Measurements from ENCODE around the gene UBAC1.

The UBAC1 gene

GRCh38 chr9:135994501-135995192 lies 33.5 kb upstream of the UBAC1 start:
- in situ Hi-C loops (cut with MboI; ENCODE audit: low sequenced_read_pairs): no loop called here

GRCh38 chr9:135993765-135994500 lies 32.8 kb upstream of the UBAC1 start:
- in situ Hi-C loops (cut with MboI; ENCODE audit: low sequenced_read_pairs): no loop called here

GRCh38 chr9:135993409-135993742 lies 32.2 kb upstream of the UBAC1 start:
- in situ Hi-C loops (cut with MboI; ENCODE audit: low sequenced_read_pairs): no loop called here

GRCh38 chr9:135992486-135993408 lies 31.6 kb upstream of the UBAC1 start:
- in situ Hi-C loops (cut with MboI; ENCODE audit: low sequenced_read_pairs): no loop called here

- in situ Hi-C loops (cut with MboI; ENCODE audit: low sequenced_read_pairs): no loop called here
Observed at GRCh38 chr9:135991771-135992170, 30.6 kb upstream of the UBAC1 start.

GRCh38 chr9:135990468-135991429 lies 29.6 kb upstream of the UBAC1 start:
- in situ Hi-C loops (cut with MboI; ENCODE audit: low sequenced_read_pairs): no loop called here

- in situ Hi-C loops (cut with MboI; ENCODE audit: low sequenced_read_pairs): no loop called here
Observed at GRCh38 chr9:135989722-135990467, 28.7 kb upstream of the UBAC1 start.

- in situ Hi-C loops (cut with MboI; ENCODE audit: low sequenced_read_pairs): no loop called here
Observed at GRCh38 chr9:135989157-135989556, 28.0 kb upstream of the UBAC1 start.

GRCh38 chr9:135988493-135988892 lies 27.3 kb upstream of the UBAC1 start:
- in situ Hi-C loops (cut with MboI; ENCODE audit: low sequenced_read_pairs): no loop called here

- in situ Hi-C loops (cut with MboI; ENCODE audit: low sequenced_read_pairs): no loop called here
Observed at GRCh38 chr9:135987838-135988404, 26.7 kb upstream of the UBAC1 start.

GRCh38 chr9:135986605-135987004 lies 25.4 kb upstream of the UBAC1 start:
- in situ Hi-C loops (cut with MboI; ENCODE audit: low sequenced_read_pairs): no loop called here

- in situ Hi-C loops (cut with MboI; ENCODE audit: low sequenced_read_pairs): no loop called here
Observed at GRCh38 chr9:135985889-135986288, 24.7 kb upstream of the UBAC1 start.

GRCh38 chr9:135985459-135985774 lies 24.2 kb upstream of the UBAC1 start:
- in situ Hi-C loops (cut with MboI; ENCODE audit: low sequenced_read_pairs): no loop called here

GRCh38 chr9:135984072-135984710 lies 23.0 kb upstream of the UBAC1 start:
- in situ Hi-C loops (cut with MboI; ENCODE audit: low sequenced_read_pairs): no loop called here

GRCh38 chr9:135983208-135984071 lies 22.3 kb upstream of the UBAC1 start:
- in situ Hi-C loops (cut with MboI; ENCODE audit: low sequenced_read_pairs): no loop called here

- in situ Hi-C loops (cut with MboI; ENCODE audit: low sequenced_read_pairs): no loop called here
Observed at GRCh38 chr9:135982499-135983207, 21.5 kb upstream of the UBAC1 start.

- in situ Hi-C loops (cut with MboI; ENCODE audit: low sequenced_read_pairs): no loop called here
Observed at GRCh38 chr9:135980926-135981630, 19.9 kb upstream of the UBAC1 start.
